Activated CD4-positive, alpha-beta T cell treated with anti-CD3 and anti-CD28 coated beads for 36 hours (primary cell): Measurements from ENCODE around the gene LIMS1. TPM values are rescaled to one million over a fixed set of nuclear protein-coding genes. Genes with fewer than 3 reads are reported as not detected.
"Not testable (repeated sequence)": the region's sequence is repeated elsewhere in the genome, so short reads cannot be mapped to it uniquely, and the experiment has no call there.

Source experiments
- ATAC-seq: fragments of 200-7000 bp; cut with Tn5 transposase; one replicate; pipeline ENCODE4 v1.10.0; 2021; ENCODE audit warnings: mild to moderate bottlenecking, moderate library complexity
- CTCF ChIA-PET: fragments of 350-600 bp; sonication (Branson Sonifier 250); formaldehyde crosslinking; loops from one replicate; lab custom pipeline; 2021; ENCODE audit warnings: antibody characterized with exemption; lab: Charles Lee
- POLR2A ChIA-PET: fragments of 350-600 bp; sonication (Branson Sonifier 250); formaldehyde crosslinking; loops from one replicate; lab custom pipeline; 2021; ENCODE audit warnings: antibody characterized with exemption, inconsistent platforms; lab: Charles Lee
- DNase-seq: peaks from one replicate; pipeline ENCODE4 v3.0.0-alpha.2; 2020
- H3K27ac Mint-ChIP-seq: one replicate; pipeline ENCODE4 v1.8.0; 2021; ENCODE audit warnings: mixed read lengths
- H3K27me3 Mint-ChIP-seq: one replicate; pipeline ENCODE4 v1.8.0; 2021; ENCODE audit warnings: mixed read lengths
- H3K36me3 Mint-ChIP-seq: one replicate; pipeline ENCODE4 v1.8.0; 2021; ENCODE audit warnings: low read depth, mixed read lengths
- H3K4me1 Mint-ChIP-seq: one replicate; pipeline ENCODE4 v1.8.0; 2021; ENCODE audit warnings: mixed read lengths
- H3K4me3 Mint-ChIP-seq: one replicate; pipeline ENCODE4 v1.8.0; 2021; ENCODE audit warnings: mild to moderate bottlenecking, moderate library complexity, mixed read lengths
- H3K9me3 Mint-ChIP-seq: one replicate; pipeline ENCODE4 v1.8.0; 2021; ENCODE audit warnings: low read depth, mixed read lengths
- intact Hi-C, 2 experiments: fragments of 100-400 bp; cut with DNase I in 1 of 2; cut with micrococcal nuclease in 1 of 2; formaldehyde crosslinking; loops; one replicate each; pipeline versions ENCODE4 v1.14.2 to v1.15.1; 2022 to 2024; cut with DNase I, micrococcal nuclease
- total RNA-seq, 2 experiments: library from RNA; stranded (reverse); gene quantifications; one replicate each; pipeline ENCODE4 v1.2.3, GENCODE V29; 2021

Gene LIMS1
- total RNA-seq, 2 experiments from 2014 or later: 47.5 to 70.3 TPM

DNA sequence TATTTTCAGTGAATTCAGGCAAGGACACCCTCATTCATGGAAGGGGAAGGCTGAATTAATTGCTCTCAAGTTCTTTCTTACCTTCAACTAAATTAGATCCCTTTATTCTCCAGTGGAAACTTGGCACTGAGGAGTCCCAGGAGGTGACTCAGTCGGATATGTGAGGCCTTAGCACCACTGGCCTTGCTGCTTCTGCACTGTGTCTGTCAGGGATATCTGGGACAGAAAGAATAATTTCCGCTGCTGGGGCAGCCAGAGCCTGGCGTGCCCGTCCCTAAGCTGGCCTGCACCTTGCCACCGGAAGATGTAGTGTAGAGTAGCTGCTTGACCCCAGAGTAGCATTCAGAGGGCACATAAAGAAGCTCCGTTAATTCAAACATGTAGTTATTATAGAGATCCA is 53.4 kb downstream of the LIMS1 start:
- ChIA-PET CTCF (interaction anchor here (0.6 to 2.2 kb wide), 4 partner anchors 25 to 139 kb away, joined by 3 to 7 read pairs (median 4); no protein-coding TSS in a partner anchor), POLR2A (no interaction called here)
- intact Hi-C loops: no loop called here
- Mint-ChIP-seq H3K27me3 (no peaks in the 10 kb centered on the region), H3K4me3 (no peak overlapping the region), H3K4me1 (peaks cover 41% of the 10 kb centered on the region), H3K9me3 (no peaks in the 10 kb centered on the region), H3K27ac (peak overlapping the region; percentile 27), H3K36me3 (no peaks in the 10 kb centered on the region)
- no peak for DNase-seq
- no peak for ATAC-seq

- no peaks in the 10 kb centered on the region for H3K27me3 Mint-ChIP-seq
- ChIA-PET CTCF (interaction anchor here (0.6 to 2.2 kb wide), 5 partner anchors 24 to 334 kb away, joined by 3 to 7 read pairs (median 3); no protein-coding TSS in a partner anchor), POLR2A (no interaction called here)
- H3K4me3 Mint-ChIP-seq: no peak overlapping the region
- ATAC-seq (peak; percentile 30), DNase-seq (no peak)
- H3K27ac Mint-ChIP-seq: peak overlapping the region; percentile 65
- H3K9me3 Mint-ChIP-seq: no peaks in the 10 kb centered on the region
- intact Hi-C loops: no loop called here
- H3K4me1 Mint-ChIP-seq: peaks cover 44% of the 10 kb centered on the region
- H3K36me3 Mint-ChIP-seq: no peaks in the 10 kb centered on the region
These were observed 53.9 kb downstream of the LIMS1 start for GRCh38 chr2:108588070-108588668.

DNA sequence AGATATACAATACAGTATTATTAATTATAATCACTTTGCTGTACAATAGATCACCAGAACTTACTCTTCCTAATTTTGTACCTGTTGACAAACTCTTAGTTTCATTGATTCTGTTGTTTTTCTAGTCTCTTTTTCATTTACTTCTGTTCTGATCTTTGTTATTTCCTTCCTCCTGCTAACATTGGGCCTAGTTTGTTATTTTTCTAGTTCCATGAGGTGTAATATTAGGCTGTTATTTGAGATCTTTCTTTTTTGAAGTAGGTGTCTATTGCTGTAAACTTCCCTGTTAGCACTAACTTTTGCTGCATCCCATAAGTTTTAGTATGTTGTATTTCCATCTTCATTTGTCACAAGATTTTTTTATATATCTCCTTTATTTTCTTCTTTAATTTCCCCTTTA is 55.1 kb downstream of the LIMS1 start:
- Mint-ChIP-seq H3K9me3 (no peaks in the 10 kb centered on the region), H3K27ac (no peak overlapping the region), H3K36me3 (no peaks in the 10 kb centered on the region), H3K27me3 (no peaks in the 10 kb centered on the region), H3K4me1 (peaks cover 53% of the 10 kb centered on the region), H3K4me3 (no peak overlapping the region)
- no peak for DNase-seq
- intact Hi-C loops: no loop called here
- POLR2A ChIA-PET: no interaction called here
- ATAC-seq: no peak
- CTCF ChIA-PET: interaction anchor here (0.8 kb wide), 1 partner anchor 45 kb away, joined by 3 read pairs; no protein-coding TSS in a partner anchor

GRCh38 chr2:108589781-108590180 is 55.5 kb downstream of the LIMS1 start:
- Mint-ChIP-seq H3K9me3 (no peaks in the 10 kb centered on the region), H3K4me3 (no peak overlapping the region), H3K4me1 (peaks cover 54% of the 10 kb centered on the region), H3K27ac (no peak overlapping the region), H3K36me3 (no peaks in the 10 kb centered on the region), H3K27me3 (no peaks in the 10 kb centered on the region)
- CTCF ChIA-PET: no interaction called here
- POLR2A ChIA-PET: no interaction called here
- intact Hi-C loops: loop anchor here in 1 of 2 experiments (5.0 kb wide), 1 partner anchor 38 kb away; no protein-coding TSS in a partner anchor
- DNase-seq: no peak
- no peak for ATAC-seq

GRCh38 chr2:108591163-108591562 is 56.9 kb downstream of the LIMS1 start:
- Mint-ChIP-seq H3K9me3 (no peaks in the 10 kb centered on the region), H3K4me1 (peaks cover 65% of the 10 kb centered on the region), H3K27me3 (no peaks in the 10 kb centered on the region), H3K4me3 (no peak overlapping the region), H3K36me3 (no peaks in the 10 kb centered on the region), H3K27ac (peak overlapping the region; percentile 18)
- ATAC-seq: peak; percentile 52
- intact Hi-C loops: loop anchor here in 1 of 2 experiments (5.0 kb wide), 1 partner anchor 36 kb away; no protein-coding TSS in a partner anchor
- peak; percentile 46 for DNase-seq
- CTCF ChIA-PET: no interaction called here
- POLR2A ChIA-PET: no interaction called here

GRCh38 chr2:108593547-108594098 is 59.4 kb downstream of the LIMS1 start:
- POLR2A ChIA-PET: interaction anchor here (0.7 to 1.0 kb wide), 3 partner anchors 25 to 340 kb away, joined by 3 read pairs; no protein-coding TSS in a partner anchor
- Mint-ChIP-seq H3K27me3 (no peaks in the 10 kb centered on the region), H3K4me3 (no peak overlapping the region), H3K27ac (peak overlapping the region; percentile 10), H3K9me3 (no peaks in the 10 kb centered on the region), H3K36me3 (no peaks in the 10 kb centered on the region), H3K4me1 (peaks cover 58% of the 10 kb centered on the region)
- intact Hi-C loops: loop anchor here (1.0 to 5.0 kb wide), 2 partner anchors 34 to 43 kb away; no protein-coding TSS in a partner anchor
- DNase-seq (no peak), ATAC-seq (peak; percentile 27)
- CTCF ChIA-PET: interaction anchor here (0.7 to 3.3 kb wide), 12 partner anchors 9 to 91 kb away, joined by 3 to 18 read pairs (median 4); no protein-coding TSS in a partner anchor

DNA sequence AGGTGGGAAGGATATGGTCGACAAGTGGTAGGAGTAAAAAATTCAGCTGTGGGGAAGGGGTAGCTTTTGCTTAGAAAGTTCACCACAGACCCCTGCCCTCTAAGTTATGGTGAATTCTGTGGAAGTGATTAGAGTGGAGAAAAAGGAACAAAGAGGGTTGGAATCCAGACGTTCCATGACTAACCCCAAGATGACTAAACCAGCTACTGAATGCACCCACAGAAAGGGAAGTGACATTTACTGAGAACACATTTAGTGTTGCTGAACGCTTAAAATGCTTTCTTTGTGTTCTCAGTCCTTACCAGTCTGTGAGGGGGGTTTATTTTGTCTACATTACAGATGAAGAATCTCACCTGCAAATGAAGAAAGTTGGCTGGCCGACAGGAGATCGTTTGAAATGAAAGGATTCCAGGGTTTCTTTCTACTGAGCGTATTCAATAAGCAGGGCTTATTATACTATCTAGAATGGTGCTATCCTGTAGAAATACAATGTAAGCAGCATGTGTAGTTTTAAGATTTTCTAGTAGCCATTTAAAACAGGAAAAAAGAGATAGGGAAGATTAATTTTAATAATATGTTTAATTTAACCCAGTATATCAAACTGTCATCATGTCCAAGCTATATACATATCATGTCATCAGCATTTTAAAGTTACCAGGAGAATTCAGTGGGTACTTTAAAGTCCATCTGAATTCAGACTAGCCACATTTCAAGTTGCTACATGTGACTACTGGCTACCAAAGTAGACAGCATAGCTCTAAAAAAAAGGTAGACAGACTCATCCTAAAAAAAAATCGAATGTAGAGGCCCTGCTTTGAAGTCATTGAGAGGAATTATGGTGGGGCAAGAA is 60.1 kb downstream of the LIMS1 start:
- Mint-ChIP-seq H3K27me3 (no peaks in the 10 kb centered on the region), H3K9me3 (no peaks in the 10 kb centered on the region), H3K4me1 (peaks cover 56% of the 10 kb centered on the region), H3K27ac (peak overlapping the region; percentile 83), H3K36me3 (no peaks in the 10 kb centered on the region), H3K4me3 (peak overlapping the region; percentile 59)
- CTCF ChIA-PET: interaction anchor here (0.6 to 3.3 kb wide), 13 partner anchors 10 to 96 kb away, joined by 3 to 18 read pairs (median 4); no protein-coding TSS in a partner anchor
- ATAC-seq (peak; percentile 86), DNase-seq (peak; percentile 25)
- POLR2A ChIA-PET: interaction anchor here (0.6 to 1.0 kb wide), 4 partner anchors 25 to 341 kb away, joined by 3 read pairs; no protein-coding TSS in a partner anchor
- intact Hi-C loops: loop anchor here (1.0 to 5.0 kb wide), 2 partner anchors 33 to 42 kb away; no protein-coding TSS in a partner anchor

GRCh38 chr2:108594982-108595464 is 60.8 kb downstream of the LIMS1 start:
- peak overlapping the region; percentile 24 for H3K4me3 Mint-ChIP-seq
- ATAC-seq: peak; percentile 13

GRCh38 chr2:108595771-108596170 is 61.5 kb downstream of the LIMS1 start:
- H3K36me3 Mint-ChIP-seq, H3K27ac Mint-ChIP-seq, ATAC-seq, POLR2A ChIA-PET, H3K9me3 Mint-ChIP-seq, H3K27me3 Mint-ChIP-seq, H3K4me3 Mint-ChIP-seq, DNase-seq, intact Hi-C loops: not testable (repeated sequence)
- CTCF ChIA-PET: interaction anchor here (2.7 to 3.3 kb wide), 2 partner anchors 10 to 41 kb away, joined by 18 read pairs; no protein-coding TSS in a partner anchor
- H3K4me1 Mint-ChIP-seq: peaks cover 42% of the 10 kb centered on the region

More at GRCh38 chr2:108594982-108595464, 60.8 kb downstream of the LIMS1 start:
- ChIA-PET POLR2A (no interaction called here), CTCF (interaction anchor here (0.6 to 3.3 kb wide), 7 partner anchors 11 to 97 kb away, joined by 3 to 18 read pairs (median 4); no protein-coding TSS in a partner anchor)
- intact Hi-C loops: loop anchor here (1.0 to 5.0 kb wide), 2 partner anchors 32 to 41 kb away; no protein-coding TSS in a partner anchor
- H3K36me3 Mint-ChIP-seq: no peaks in the 10 kb centered on the region
- DNase-seq: peak; percentile 39
- peak overlapping the region; percentile 83 for H3K27ac Mint-ChIP-seq
- H3K9me3 Mint-ChIP-seq: no peaks in the 10 kb centered on the region
- no peaks in the 10 kb centered on the region for H3K27me3 Mint-ChIP-seq
- H3K4me1 Mint-ChIP-seq: peaks cover 50% of the 10 kb centered on the region

DNA sequence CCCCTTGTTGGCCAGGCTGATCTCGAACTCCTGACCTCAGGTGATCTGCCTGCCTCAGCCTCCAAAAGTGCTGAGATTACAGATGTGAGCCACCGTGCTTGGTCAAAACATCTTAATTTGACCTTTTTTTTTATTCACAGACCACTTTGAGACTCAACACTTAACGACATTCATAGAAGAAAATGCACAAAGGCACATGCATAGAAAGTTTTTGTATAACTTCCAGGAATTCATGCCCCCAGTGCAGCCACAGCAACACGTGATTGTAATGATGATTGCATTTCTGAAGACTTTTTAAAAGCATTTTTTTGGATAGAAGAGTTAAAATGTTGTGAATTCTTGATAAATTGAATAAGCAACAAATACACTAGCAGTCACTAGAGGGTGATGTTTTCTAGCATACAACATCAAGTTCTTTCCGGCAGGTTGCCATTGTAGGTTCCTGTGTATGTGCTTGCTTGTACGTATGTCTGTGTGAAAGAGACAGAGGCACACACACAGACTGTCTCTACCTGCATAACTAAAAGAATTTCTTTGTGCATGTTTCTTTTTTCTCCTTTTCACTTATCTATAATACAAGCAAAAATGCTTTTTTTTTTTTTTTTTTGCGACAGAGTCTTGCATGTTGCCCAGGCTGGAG is 63.0 kb downstream of the LIMS1 start:
- CTCF ChIA-PET: interaction anchor here (1.1 to 3.3 kb wide), 3 partner anchors 9 to 39 kb away, joined by 3 to 18 read pairs (median 11); no protein-coding TSS in a partner anchor
- DNase-seq (peak; percentile 28), ATAC-seq (peak; percentile 67)
- H3K4me3 Mint-ChIP-seq, H3K9me3 Mint-ChIP-seq, H3K27ac Mint-ChIP-seq, intact Hi-C loops, H3K36me3 Mint-ChIP-seq, POLR2A ChIA-PET, H3K27me3 Mint-ChIP-seq: not testable (repeated sequence)
- peaks cover 33% of the 10 kb centered on the region for H3K4me1 Mint-ChIP-seq
